ENCODE measurements around the gene DENND1A.

Gene DENND1A

DNA sequence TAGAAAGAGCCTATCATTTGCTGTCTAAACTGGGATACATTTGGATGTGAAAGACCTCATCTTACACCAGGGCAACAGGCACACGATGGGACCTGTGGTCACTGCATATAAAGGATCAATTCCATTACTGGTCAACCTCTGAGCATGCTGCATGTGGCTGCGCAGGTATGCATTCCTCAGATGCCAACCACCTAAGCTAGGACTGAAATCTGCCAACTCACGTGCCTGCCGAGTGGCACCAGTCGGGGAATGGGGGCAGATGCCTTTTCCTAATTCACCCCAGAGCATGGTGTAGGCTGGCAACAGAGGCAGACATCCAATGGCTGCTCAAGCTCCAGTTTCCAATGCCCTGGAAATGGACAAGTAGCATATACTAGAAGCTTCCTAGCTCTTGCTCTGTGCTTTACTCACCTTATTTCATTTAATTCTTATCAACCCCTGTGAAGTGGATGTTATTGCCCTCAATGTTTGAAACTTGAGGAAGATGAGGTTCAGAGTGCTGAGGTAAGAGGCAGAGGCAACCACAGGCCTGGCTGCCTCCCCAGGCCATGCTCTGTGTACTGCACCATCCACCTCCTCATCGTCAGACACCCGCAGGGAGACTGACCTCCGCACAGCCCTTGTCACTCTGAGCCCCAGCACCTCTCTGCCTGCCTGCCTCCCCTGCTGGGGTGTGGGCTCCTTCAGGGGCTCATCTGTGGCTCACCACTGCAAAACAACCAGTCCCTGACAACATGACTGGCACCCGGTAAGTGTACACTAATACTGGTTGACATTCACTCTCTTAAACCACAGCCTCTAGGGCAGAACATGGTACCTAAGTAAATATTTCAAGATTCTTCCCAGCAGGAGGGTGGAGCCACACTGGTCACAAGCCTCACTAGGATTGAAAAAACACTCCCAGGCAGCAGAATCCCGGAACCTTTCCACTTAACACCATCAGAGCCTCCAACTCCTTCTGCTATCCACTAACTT lies 345.4 kb downstream of the DENND1A start:
- no peak for DNase-seq (ENCODE audit: low read depth in 2 of 2)

DNA sequence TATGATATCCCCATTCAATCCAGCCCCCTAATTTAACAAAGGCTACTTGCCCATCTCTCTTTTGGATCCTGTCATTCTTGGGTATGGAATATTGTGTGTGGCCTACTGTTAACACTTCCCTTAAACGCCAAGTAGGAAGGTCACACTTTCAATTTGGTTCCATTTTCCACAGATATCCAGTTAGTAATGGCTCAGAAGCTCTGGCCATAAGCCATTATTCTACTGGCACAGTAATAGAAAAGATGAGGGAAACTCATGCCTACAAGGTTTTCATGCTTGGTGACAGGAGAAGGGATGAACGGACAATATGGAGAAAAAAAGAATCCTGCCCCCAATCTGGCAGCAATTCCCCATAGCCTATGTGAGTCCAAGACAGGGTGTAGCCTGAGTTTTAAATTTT lies 346.3 kb downstream of the DENND1A start:
- DNase-seq (ENCODE audit: low read depth in 2 of 2): no peak

DNA sequence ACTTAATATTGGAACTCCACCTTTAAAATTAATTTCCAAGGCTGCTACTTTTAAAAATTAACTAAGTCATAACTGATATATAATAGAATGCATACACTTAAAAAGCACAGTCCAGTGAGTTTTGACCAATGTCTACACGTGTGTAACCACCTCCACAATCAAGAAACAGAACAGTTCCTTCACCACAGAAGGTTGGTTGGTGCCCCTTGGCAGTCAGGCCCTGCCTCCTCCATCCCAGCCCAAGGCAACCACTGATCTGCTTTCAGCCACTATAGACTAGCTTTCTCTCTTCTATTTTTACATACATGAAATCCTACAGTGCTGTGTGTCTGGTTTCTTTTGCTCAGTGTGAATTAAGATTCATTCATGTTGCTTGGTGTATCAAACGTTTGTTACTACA lies 358.7 kb downstream of the DENND1A start:
- DNase-seq (ENCODE audit: low read depth in 2 of 2): no peak

DNA sequence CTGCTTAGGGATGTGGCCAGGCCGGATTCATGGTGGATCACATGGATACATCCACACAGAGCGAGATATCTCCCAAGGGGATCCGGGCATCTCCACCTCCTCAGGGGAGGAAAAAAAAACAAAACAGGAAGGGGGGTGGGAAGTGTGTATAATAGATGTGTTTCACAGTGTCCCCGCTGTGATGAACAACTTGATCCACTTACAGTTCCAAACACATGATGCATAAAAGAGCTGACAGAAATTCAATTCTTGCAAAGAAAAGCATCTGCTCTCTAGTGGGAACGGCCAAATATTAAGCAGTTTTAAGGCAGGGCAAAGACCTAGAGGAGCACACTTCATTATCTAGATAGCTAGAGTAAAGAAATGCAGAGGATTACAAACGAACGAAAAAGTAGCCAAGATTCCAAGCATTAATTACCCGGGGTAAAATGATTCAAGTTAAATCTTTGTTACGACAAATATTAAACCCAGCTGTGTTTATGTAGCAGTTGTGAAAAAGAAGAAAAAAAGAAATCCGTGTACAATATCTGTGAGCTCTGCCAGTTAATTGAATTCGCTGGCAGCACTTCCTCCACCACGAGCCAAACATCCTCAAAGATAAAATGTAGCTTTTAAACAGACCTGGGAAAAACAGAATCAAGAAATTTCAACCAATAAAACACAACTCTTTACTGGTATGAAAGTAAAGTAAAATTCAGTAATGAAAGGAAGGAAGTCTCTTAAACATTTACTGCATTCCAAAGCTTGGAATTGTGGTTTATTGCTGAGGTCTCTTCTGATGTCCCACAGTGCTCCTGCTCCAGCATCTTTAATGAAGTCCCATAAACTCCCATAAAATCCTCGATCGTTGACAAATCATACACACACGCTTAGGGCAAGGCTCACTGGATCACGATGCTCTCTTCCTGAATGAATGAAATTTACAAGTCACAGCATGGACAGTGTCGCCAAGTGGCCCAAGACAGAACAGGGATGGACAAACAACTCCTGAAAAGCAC lies 360.9 kb downstream of the DENND1A start:
- DNase-seq (ENCODE audit: low read depth in 2 of 2): no peak

DNA sequence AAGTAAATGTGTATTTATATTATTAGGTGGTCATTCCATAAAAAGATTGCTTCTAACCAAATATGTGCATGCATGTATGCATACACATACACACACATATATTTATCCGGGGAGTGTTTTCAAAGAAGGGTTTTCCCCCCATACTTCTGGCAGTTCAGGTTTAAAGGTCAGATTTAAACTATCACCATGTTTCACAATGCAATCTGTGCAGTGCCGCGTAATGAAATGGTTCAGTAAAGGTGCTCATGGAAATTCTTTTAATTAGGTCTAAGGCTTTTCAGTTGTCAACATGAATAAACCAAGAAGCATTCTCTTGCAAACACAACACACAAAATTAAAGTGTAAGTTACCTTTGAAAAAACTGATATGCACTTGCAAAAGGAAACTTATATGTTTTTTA lies 362.9 kb downstream of the DENND1A start:
- no peak for DNase-seq (ENCODE audit: low read depth in 2 of 2)

DNA sequence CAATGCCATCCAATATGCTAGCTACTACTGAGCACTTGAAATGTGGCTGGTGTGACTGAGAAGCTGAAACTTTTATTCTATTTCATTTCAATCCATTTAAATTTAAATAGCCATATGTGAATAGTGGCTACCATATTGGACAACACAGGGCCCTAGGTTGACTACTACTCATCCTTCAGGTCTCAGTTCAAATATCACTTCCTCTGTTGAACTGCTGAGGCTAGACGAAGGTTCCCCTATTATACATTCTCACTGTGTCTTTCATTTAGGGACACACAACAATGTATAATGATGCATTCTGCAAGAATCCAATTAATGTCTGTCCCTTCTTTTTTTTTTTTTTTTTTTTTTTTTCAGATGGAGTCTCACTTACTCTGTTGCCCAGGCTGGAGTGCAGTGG lies 365.3 kb downstream of the DENND1A start:
- DNase-seq (ENCODE audit: low read depth in 2 of 2): no peak

DNA sequence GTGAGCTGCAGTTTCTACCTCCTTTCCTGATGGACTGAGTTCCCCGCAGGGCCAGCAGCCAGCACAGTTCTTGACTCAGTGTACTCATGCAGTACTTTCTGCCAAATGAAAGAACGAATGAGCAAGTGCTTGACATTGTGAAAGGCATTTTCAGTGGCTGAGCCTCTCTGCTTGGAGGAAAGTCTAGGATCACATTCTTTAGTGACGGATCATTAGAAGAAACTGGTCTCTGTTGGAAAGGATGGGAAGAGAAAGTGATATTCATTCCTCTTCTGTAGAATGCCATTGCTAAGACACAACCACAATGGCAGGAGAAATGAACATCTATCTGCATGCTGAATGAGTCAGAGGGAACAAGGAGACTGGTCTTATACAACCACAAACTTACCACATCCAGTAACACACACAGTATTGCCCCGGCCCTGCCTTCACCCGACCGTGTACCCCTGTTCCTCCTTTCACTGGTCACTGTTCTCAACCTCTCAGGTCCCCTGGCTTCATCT lies 367.0 kb downstream of the DENND1A start:
- DNase-seq (ENCODE audit: low read depth in 2 of 2): no peak

DNA sequence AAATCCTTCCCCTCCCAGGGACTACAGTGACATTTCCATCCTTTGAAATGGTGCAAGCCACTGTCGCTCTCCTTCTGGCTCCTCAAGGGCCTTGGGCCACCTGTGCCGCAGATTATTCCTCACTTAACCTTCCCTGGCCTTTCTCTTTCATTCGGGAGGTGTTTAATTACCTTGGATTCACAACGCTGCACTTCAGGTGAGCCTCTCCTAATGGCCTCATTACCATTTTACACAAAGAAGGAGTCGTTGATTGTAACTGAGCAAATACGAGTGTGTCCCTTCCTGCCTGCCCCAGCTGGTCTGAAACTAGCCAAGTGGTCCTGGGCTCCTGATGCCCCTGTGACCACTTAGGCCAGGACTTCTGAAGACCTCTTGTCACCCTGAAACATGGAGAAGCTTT lies 368.9 kb downstream of the DENND1A start:
- no peak for DNase-seq (ENCODE audit: low read depth in 2 of 2)

DNA sequence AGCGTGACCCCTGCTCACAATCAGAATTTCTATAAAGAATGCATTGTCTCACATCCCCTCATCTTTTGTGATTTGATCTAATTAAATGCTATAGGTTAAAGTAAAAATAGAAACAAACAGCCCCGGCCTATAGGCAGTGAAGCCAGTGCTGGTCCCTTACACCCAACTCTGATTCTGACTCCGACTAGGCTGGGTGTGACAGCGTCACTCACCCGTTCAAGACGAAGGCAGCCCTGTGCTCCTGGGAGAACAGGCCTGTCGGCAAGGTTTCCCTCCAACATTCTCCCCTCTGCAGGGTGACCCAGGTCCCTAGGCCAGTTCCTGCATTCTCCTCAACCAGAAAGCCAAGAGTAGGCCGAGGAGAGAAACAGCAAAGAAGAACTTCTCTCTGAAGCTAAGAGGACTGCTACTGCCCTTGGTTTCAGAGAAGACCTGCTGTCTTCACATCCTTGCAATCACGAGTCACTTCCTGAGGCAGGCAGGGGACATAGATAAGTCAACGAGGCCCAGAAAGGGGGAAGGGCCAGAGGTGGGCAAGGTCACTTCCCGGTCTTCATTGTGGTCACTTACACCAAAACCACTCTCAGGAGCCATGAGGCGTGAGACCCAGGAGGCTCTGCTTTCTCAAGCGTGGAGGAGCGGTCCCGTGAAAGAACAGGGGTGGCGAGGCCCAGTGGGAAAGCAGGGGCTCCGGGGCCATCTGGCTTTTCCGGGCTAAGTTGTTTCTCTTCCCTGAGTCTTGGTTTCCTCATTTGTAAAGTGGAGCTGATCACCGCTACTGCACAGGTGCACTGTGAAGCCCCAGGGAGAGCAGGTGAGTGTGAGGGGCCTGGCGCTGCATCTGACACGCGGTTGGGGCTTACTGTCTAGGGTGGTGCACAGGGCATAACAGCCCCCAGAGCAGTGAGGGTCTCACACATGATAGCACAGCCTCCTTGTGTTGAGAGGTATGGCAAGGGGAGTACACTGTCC lies 373.2 kb downstream of the DENND1A start:
- no peak for DNase-seq (ENCODE audit: low read depth in 2 of 2)

DNA sequence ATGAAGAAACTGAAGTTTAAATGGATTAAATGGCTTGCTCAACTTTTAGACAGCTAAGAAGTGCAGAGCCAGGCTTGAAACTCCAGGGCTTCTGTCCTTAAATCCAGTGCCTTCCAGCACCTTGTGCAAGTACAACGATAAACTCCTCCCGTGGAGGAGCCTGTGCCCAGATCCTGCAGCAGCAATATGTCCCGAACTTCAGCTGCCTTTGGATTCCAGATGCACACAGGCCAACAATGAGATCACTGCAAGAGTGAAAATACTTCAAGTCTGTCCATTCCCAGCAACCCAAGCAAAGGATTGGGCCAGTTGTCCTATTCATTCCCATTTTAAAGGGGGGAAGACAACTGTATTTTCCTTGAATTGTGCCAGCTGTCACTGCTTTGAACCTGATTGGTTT lies 374.3 kb downstream of the DENND1A start:
- no peak for DNase-seq (ENCODE audit: low read depth in 2 of 2)

DNA sequence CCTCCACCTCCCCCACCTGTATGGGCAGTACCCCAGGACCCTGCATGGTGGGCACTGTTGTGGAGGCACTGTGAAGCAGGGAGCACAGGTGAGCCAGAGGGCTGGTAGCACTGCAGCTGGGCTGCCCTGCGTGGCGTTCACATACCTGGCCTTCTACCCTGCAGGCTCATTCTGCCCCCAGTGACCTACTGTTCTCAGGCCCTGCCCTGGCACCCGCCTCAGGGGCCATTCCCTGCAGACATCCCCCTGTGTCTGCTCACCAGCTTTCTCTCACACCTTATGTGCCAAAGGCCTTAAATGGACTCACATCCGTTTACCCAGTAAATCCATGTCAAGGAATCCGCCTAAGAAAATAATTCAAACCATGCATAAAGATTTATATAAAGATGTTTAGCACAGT lies 377.4 kb downstream of the DENND1A start:
- DNase-seq (ENCODE audit: low read depth in 2 of 2): no peak

DNA sequence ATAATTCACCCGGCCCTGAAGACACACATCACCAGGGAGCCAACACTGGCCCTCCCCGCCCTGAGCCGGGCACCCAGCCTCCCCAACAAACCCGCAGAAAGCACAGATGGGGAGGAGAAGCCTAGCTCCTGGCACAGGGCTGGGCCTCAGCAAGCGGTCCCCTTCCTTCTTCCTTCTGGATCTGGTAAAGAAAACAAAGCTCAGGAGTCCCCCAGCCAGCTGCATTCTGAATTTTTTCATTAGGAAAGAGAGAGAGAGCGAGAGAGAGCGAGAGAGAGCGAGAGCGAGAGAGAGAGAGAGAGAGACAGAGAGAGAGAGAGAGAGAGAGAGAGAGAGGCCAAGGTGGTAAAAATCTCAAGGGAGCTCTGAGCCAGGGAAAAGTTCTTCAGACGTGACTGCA lies 378.2 kb downstream of the DENND1A start:
- no peak for DNase-seq (ENCODE audit: low read depth in 2 of 2)

DNA sequence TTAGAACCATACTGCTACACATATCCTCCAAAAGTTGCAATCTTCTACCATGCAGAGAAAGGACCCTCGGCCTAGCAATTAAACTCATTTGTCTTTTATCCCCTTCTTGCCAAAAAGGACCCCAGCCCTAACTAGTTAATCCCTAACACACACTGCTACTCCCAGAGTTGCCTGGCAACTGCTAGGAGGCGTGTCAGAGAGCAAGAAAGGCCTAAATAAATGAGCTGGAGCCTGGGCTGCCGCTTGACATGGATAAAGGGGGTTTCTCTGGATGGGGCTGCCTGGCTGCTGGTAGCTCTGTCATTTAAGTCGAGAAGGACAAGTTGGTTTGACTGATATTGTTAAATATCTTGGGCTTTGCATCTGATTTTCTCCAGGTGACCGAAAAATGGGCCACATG lies 379.1 kb downstream of the DENND1A start:
- DNase-seq (ENCODE audit: low read depth in 2 of 2): no peak

DNA sequence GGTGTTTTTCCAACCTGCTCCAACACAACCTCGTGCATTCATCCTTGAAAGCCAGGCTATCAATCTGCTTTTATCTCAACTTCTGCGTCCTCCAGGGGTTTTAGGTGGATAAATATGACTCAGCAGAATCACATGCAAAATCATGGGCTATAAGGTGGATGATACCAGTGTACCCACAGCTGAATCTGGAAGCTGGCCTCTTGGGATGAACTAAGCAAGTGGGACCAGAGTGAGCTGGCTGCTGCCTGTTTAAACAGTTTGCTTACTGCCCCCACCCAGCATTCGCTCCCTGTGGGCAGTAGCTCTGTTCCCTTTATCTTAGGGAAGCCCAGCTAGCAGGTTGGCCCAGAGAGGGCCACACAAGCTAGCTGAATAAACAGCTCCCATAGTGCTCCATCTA lies 379.9 kb downstream of the DENND1A start:
- no peak for DNase-seq (ENCODE audit: low read depth in 2 of 2)

DNA sequence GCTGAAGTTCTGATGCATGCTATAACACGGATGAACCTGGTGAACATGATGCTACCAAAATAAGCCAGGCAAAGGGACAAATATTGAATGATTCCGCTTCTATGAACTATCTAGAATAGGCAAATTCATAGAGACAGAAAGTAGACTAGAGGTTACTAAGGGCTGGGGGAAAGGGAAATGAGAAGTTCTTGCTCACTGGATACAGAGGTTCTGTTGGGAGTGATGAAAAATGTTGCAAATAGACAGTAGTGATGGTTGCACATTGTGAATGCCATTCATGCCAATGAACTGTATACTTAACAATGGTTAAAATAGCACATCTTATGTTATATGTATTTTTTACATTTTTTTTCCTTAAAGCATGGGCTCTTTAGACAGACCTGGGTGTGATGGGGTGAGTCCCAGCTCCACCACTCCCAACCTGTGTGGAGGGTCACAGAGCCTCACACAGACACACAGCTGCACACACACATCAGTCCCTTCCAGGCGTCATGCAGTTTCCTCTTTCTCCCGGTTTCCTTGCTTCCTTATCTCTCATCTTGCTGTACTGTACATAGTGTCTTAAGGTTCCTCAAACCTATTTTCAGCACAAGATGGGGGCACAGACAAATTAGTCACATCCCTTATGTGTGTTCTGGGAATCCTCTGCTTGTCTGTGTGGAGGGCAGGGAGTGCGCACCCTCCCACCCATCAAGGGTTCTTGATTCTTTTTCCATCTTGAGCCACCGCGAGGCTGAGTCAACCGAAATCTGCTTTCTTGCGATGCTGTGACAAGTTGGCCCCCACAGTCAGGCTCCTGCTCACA lies 381.0 kb downstream of the DENND1A start:
- DNase-seq (ENCODE audit: low read depth in 2 of 2): peak in 1 of 2 donors; percentile 16

DNA sequence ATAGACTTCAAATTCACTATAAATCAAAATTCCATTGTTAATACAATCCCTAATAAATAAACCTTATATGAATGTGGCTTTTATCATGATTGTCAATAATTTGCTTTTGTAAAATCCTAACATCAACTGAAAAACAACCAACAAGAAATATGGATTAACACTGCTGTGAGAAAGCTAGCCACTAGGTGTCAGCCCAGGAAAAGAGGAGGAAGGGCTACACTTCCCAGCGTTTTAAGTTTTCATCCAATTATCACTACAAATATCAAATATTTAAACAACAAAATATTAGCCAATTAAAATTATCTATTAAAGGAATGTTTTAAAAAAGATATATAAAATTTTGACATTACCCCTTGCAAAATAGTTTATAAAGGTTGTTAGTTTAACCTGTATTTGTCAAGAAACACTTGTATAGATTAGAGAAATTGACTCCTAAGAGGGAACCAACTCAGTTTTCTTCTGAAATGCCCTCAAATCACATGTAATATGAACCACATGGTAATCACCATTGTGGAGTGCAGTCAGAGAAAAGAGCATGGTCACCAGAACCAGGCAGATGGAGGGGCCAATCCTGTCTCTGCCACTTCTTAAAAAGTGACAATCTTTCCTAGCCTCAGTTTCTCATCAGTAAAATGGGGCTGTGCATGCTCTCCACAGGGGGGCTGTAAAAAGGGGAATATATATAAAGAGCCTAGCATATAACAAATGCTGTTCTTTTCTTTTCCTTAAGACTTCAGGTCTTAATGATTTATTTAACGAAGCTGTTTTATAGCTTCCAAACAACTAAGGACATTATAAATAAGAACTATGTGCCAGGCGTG lies 385.7 kb downstream of the DENND1A start:
- no peak for DNase-seq (ENCODE audit: low read depth in 2 of 2)

DNA sequence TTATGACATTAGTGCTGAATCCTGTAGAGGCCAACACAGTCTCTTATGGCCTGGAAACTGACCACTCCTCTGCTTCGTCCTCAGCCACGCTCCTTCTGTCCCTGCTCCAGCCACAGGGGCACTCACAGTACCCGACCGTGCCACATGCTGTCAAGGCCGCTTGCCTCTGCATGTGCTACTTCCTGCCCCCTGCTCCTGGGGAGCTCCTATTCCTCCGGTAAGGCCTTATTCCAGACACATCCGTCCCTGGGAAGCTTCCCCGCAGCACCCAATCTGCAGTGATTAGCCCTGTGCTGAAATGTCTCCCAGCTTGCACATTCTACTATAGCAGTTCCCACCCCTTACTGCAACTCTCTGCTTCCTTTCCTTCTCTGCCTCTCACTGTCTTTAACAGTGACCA lies 386.4 kb downstream of the DENND1A start:
- no peak for DNase-seq (ENCODE audit: low read depth in 2 of 2)

DNA sequence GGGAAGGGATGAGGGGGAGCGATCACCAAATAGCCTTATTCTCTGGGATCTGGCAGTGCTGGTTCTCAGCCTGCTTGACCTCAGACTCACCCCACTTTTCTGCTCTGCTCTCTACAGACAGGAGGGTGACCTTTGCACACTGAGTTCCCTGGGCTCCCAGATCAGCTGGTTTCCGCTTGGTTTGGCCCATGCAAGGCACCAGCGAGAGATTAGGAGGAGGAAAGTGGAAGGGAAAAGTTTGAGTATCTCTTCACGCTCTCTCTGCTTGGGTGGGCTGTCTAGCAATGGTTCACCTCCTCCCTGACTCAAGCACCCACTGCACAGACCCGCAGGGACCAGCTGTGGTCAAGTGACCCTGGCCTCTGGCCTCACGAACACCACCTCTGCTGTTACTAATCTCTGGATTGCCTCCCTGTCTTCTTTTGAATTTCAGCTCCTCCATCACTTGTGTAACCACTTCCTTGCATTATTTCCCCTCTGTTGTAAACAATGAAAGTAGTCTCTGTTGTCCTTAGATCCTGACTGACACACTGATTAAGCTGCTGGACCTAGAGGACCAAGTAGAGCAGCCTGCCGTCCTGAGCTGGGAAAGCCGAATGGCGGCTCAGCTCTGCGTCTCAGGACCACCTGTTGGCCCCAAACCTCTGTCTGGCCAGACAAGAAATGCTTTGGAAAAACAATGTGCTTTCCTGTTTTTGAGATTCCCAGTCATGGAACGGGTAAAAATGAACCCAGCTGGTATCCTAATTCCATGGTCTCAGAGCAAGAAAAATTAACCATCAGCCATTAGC lies 387.3 kb downstream of the DENND1A start:
- no peak for DNase-seq (ENCODE audit: low read depth in 2 of 2)

DNA sequence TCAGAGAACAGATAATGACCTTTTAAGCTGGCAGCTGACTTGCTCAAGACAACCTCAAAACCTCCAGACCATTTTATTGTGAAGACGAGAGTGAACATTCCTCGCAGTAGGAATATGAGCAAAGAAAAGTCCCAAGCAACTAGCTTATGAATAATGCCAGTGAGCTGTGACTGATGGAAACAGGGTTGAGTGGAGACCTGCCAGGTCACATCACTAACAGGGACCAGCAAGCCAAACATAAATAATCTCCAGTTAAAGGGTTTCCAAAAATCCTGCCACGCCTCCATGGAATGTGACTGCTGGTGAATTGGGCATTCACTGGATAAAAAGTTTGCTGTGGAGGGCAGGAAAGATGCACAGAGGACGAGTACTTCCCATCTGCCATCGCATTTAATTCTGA lies 388.5 kb downstream of the DENND1A start:
- no peak for DNase-seq (ENCODE audit: low read depth in 2 of 2)
